SK-N-MC (cell line): ENCODE data around the gene AMBP.

Source experiments
- EZH2 ChIP-seq: fragments of 200-600 bp; sonication (generic); IDR thresholded peaks from one replicate; pipeline ENCODE4 v1.6.1; 2017; ENCODE audit warnings: antibody characterized with exemption
- POLR2AphosphoS5 ChIP-seq: IDR thresholded peaks from 2 replicates; pipeline ENCODE4 v1.6.1; 2012; ENCODE audit warnings: mild to moderate bottlenecking, low read depth, low read length, borderline replicate concordance

- TF ChIP-seq POLR2AphosphoS5 (no peak), EZH2 (no peak)
Measured at GRCh38 chr9:114119242-114120191, 41.4 kb upstream of the AMBP start.
